Measurements from ENCODE around the gene TRAF1.

The TRAF1 gene

DNA sequence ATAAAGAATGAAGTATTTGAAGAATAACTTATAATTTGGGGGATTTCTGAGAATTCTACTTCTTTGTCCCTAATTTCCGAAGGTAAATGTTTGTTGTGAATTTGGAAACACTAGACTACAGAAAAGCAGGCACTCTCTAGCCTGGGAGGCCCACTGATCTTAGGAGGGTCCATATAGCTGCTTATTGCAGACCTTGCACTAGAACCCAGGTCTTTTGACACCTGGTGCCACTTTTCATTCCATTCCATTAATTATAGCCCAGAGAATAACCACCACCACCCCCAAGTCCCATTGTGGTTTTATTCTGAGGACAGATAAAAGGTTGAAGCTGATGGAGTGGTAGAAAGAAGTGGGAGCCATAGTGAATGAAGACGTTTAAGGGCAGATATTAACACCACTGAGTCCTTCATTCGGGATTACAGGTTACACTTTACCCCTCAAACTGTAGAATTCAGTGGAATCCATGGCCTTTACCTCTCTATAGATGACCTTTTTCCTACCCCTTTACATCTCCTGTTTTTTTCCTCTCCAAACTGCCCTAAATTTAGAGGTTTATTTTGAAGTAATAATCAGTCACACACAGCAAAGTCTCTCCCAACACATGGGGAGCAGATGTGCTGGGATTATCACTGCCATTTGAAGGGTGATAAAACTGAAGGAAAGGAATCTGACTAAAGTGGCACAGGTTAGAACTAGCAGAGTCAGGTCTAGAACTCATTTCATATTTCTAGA is 71.8 kb downstream of the TRAF1 start:
- Histone ChIP-seq H2BK120ac (ENCODE audit: low read depth, low read length) (no peak overlapping the region), H2AK5ac (ENCODE audit: low read length) (no peak overlapping the region), H3K23ac (ENCODE audit: low read length) (no peak overlapping the region), H3K18ac (ENCODE audit: low read length) (no peak overlapping the region), H3K27ac (ENCODE audit: low read depth, low read length) (no peak overlapping the region), H4K8ac (ENCODE audit: low read depth, low read length) (no peak overlapping the region), H3K56ac (ENCODE audit: low read length) (no peak overlapping the region), H3K4me2 (ENCODE audit: low read length) (no peak overlapping the region), H3K4me3 (ENCODE audit: low read length) (no peak overlapping the region), H3K9ac (ENCODE audit: low read length) (no peak overlapping the region), H3K79me1 (ENCODE audit: low read length) (no peaks in the 10 kb centered on the region), H4K5ac (ENCODE audit: low read length) (no peak overlapping the region), H3K27me3 (ENCODE audit: insufficient read depth, low read length, poor library complexity) (no peaks in the 10 kb centered on the region), H3K79me2 (ENCODE audit: control insufficient read depth, insufficient read depth, low read length) (no peaks in the 10 kb centered on the region), H3K4ac (ENCODE audit: low read depth, low read length) (no peak overlapping the region), H3K4me1 (ENCODE audit: control insufficient read depth, low read depth, low read length) (peaks cover 2% of the 10 kb centered on the region), H3K36me3 (ENCODE audit: control insufficient read depth, insufficient read depth, low read length) (no peaks in the 10 kb centered on the region), H2BK15ac (replicated peaks; ENCODE audit: low read depth) (no peak overlapping the region), H2BK5ac (ENCODE audit: low read length) (no peak overlapping the region)
- no CpG with 5 or more reads among the region's 3 CpGs for WGBS (ENCODE audit: extremely low coverage, insufficient coverage, low lambda C conversion rate)
- no peak for DNase-seq

DNA sequence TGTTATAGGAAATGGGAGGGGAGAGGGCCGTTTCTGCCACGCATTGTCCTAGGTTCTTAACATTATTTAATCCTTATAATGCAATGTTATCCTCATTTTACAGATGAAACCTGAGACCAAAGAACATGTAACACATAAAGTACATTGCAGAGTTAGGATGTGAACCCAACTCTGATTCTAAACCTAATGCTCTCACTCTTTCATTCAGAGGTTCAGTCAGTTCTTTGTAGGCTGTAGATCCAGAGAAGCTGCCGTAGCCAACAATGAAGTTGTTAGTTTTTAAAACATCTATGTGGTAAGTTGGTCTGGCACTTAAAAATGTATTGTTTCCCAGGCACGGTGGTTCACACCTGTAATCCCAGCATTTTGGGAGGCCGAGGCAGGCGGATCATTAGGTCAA is 73.4 kb downstream of the TRAF1 start:
- Histone ChIP-seq H4K8ac (ENCODE audit: low read depth, low read length) (no peak overlapping the region), H3K23ac (ENCODE audit: low read length) (no peak overlapping the region), H3K4me3 (ENCODE audit: low read length) (no peak overlapping the region), H3K27me3 (ENCODE audit: insufficient read depth, low read length, poor library complexity) (no peaks in the 10 kb centered on the region), H3K9ac (ENCODE audit: low read length) (no peak overlapping the region), H2BK15ac (replicated peaks; ENCODE audit: low read depth) (no peak overlapping the region), H3K4me2 (ENCODE audit: low read length) (no peak overlapping the region), H3K4me1 (ENCODE audit: control insufficient read depth, low read depth, low read length) (peaks cover 2% of the 10 kb centered on the region), H3K27ac (ENCODE audit: low read depth, low read length) (no peak overlapping the region), H3K4ac (ENCODE audit: low read depth, low read length) (no peak overlapping the region), H2BK5ac (ENCODE audit: low read length) (no peak overlapping the region), H3K79me1 (ENCODE audit: low read length) (no peaks in the 10 kb centered on the region), H3K79me2 (ENCODE audit: control insufficient read depth, insufficient read depth, low read length) (no peaks in the 10 kb centered on the region), H3K36me3 (ENCODE audit: control insufficient read depth, insufficient read depth, low read length) (no peaks in the 10 kb centered on the region), H2BK120ac (ENCODE audit: low read depth, low read length) (no peak overlapping the region), H3K56ac (ENCODE audit: low read length) (no peak overlapping the region), H4K5ac (ENCODE audit: low read length) (no peak overlapping the region), H3K18ac (ENCODE audit: low read length) (no peak overlapping the region), H2AK5ac (ENCODE audit: low read length) (no peak overlapping the region)
- WGBS (ENCODE audit: extremely low coverage, insufficient coverage, low lambda C conversion rate) = no CpG with 5 or more reads among the region's 6 CpGs
- no peak for DNase-seq
